Measurements from ENCODE around the gene CD6.

The CD6 gene

DNA sequence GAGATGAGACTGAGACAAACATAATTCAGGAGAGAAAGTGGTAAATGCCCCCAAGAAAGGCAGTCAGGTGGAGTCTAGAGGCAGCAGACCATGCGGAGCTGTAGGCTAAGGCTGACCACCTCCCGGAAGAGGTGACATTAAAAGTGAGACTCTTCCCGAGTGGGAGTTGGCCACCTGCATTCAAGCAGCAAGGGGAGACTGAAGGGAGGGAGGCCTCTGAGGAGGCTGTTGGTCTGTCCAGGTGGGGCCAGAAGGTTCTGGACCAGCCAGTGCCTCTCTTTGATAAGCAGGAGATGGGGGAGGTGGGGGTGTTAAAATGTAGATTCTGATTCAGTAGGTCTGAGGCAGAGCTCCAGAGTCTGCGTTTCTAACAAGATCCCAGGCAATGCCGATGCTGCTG lies 37.5 kb downstream of the CD6 start:
- DNase-seq (ENCODE audit: low read depth): no peak

- DNase-seq (ENCODE audit: low read depth): no peak
These were observed 38.2 kb downstream of the CD6 start for GRCh38 chr11:61009392-61010275.

DNA sequence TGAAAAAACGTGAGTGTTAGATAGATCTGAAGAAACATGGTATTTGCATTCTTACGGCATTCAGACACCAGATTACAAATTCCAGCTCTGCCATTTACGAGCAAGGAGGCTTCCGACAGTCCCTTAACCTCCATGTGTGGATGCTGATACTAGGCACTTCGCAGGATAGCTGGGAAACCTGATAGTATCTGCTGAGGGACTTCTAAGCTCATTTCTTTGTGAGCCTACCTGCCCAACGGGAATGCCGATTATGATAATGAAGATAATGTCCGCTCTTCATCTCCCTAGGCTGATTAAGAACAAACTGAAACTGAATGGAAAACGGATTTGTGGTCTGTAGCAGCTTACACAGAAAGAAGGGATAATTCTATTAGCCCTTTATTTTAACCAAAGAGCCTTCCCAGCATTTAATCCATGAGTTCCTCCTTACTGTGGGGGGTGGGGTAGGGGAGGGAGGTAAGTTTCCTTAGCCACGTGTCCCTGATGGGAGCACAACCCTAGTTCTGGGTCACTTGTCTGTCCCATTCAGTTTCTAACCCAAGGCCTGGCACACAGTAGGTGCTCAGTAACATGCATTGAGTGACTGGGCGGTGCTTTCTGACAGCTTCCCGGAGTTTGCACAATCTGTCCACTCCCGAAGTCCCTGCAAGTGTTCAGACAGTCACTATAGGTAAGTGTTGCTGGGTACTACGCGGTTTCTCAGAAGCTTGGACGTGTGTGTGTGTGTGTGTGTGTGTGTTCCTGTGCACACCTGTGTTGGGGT lies 39.2 kb downstream of the CD6 start:
- DNase-seq (ENCODE audit: low read depth): no peak

GRCh38 chr11:61011229-61011870 lies 39.9 kb downstream of the CD6 start:
- DNase-seq (ENCODE audit: low read depth): no peak

DNA sequence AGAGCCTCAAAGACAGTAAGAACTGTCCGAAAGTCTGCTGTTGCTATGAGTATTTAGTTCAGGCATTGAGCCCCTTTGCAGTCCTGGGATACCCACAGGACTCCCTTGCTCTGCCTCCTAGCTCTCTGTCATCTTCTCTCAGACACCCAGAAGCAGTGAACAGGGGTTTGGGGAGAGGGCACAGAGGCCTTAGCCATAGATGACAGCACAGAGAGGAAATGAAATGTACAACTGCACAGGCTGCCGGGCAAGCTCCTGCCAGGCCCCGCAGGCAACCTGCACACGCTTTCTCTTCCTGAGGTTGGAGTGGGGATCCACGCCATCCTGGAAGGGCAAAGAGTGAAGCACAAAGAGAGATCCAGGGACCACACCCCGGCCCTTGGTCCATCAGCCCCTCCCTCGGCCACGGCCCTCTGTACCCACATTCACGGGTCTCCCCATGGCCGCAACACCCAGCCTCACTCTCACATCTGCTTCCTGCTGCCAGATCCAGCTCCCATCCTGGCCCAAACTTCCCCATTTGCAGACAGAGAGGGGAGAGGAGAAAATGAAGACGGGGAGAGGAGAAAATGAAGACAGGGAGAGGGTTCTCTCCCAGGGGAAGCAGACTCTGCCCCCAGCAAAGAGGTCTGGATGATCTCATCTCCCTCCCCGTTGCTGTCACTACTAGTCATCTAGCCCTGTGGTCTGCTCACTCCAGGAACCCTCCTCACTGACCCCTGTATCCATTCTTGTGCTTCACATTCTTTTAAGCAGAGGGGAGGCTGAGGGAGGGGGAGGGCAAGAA lies 40.7 kb downstream of the CD6 start:
- no peak for DNase-seq (ENCODE audit: low read depth)

DNA sequence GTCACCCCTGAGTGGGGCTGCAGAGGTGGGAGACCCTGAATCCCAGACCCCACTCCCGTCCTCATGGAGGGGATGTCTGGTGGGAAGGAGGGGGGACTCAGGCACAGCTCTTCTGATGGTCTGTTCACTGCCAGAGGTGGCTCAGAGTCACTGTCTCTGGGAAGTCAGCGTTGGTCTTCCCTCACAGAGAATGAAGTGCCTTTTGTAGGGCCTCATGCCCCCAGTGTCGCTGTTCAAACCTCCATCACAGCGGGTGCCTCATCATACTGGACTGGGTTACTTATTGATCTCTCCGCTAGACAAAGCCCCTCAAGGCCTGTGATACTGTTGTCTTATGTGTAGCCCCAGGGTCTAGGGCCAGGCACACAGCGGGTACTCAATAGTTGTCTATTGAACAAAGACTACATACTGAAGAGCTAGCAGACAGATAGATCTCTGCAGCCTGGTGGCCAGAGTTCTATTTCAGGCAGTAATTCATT lies 41.3 kb downstream of the CD6 start:
- no peak for DNase-seq (ENCODE audit: low read depth)

GRCh38 chr11:61018059-61018458 lies 46.6 kb downstream of the CD6 start:
- no peak for DNase-seq (ENCODE audit: low read depth)

GRCh38 chr11:61019037-61019831 lies 47.8 kb downstream of the CD6 start:
- DNase-seq (ENCODE audit: low read depth): no peak

GRCh38 chr11:61019832-61020405 lies 48.4 kb downstream of the CD6 start:
- no peak for DNase-seq (ENCODE audit: low read depth)

DNA sequence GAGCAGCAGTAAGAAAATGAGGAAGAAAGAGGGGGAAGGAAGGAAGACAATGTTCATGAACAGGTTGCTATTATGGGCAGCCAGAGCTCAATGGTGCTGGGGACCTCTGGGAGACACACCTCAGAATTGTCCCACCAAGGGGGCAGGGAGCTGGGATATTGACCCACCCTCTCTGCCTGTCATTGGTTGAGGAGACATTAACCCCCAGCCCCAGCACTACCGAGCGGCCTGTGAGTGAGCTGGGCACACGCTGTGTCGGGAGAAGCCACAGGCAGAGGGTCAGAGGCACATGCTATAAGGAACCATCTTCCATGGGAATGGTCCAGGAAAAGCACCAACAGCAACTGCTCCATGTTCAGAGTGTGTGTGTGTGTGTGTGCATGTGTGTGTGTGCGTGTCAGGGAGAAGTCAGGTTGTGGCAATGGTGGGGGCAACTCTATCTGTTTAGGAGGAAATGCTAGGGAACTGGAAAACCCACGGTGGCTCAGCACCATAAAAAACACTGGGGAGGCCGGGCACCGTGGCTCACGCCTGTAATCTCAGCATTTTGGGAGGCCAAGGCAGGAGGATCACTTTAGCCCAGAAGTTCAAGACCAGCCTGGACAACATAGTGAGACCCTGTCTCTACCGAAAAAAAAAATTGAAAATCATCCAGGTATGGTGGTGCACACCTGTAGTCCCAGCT lies 49.2 kb downstream of the CD6 start:
- no peak for DNase-seq (ENCODE audit: low read depth)

DNA sequence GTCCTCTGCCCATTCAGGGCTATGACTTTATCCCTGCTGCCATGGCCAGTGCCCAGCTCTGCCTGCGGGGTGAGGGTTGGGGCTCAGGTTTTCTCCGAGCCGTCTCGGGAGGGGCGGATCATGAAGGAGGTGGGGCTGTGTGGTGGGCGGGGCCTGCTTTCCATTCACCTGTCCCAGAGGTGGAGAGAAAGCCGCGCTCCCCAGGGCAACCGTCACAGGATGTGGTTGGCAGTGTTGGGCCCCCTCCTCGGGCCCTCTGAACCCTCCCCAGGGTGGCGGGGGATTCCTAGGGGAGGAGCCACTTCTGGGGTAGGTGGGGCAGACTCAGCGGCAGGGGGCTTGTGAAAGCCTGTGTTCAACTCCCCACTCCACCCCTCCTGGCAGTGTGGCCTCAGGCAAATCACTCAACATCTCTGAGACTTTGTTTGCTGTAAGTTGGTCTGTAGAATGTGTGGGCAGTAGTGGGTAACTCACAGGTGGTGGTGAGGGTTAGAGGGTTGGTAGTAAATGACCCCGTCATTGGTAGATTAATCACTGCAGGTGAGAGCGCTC lies 50.3 kb downstream of the CD6 start:
- no peak for DNase-seq (ENCODE audit: low read depth)

DNA sequence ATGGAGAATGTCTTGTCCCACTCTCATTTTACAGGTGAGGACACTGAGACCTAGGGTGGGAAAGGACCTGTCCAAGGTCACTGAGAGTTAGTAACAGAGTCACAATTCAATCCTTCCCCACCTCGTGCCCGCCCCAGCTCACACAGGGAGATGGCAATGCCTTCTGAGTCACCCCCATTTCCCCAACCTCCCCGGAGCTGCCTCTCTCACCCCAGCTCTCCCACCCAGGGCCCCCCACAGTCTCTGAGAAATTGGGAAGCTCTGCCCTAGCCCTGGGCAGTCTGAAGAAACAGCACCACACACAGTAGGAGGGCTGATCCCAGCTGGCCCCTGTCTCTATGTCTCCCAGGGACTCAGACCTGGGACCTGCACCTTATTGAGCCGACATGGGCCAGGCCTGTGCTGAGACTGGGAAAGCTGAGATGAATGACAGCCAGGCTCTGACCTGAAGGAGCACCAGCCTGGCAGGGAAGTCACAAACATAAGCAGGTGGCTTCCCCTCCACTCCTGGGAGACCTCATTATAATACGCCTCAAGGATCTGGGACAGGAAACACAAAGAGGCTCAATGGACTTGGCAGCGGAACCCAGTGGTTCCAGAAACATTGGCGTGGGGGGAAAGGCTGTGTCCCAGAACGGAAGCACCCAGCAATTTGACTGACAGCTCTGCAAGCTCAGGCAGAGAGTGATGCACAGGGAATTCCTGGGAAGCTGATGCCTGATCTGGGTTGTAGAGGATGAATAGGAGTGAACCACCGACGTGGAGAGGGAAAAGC lies 51.0 kb downstream of the CD6 start:
- DNase-seq (ENCODE audit: low read depth): no peak

GRCh38 chr11:61023086-61023965 lies 51.8 kb downstream of the CD6 start:
- DNase-seq (ENCODE audit: low read depth): no peak

- no peak for DNase-seq (ENCODE audit: low read depth)
These were observed 52.5 kb downstream of the CD6 start for GRCh38 chr11:61023966-61024295.

GRCh38 chr11:61024938-61025820 lies 53.7 kb downstream of the CD6 start:
- DNase-seq (ENCODE audit: low read depth): no peak

- no peak for DNase-seq (ENCODE audit: low read depth)
These were observed 54.3 kb downstream of the CD6 start for GRCh38 chr11:61025821-61026120.
